NCI-H1694 (cell line): ENCODE results near the gene ITPA.

Experiments used
- DNase-seq: peaks from one replicate; lab custom pipeline; 2025; lab: John Stamatoyannopoulos, UW

Gene ITPA

DNA sequence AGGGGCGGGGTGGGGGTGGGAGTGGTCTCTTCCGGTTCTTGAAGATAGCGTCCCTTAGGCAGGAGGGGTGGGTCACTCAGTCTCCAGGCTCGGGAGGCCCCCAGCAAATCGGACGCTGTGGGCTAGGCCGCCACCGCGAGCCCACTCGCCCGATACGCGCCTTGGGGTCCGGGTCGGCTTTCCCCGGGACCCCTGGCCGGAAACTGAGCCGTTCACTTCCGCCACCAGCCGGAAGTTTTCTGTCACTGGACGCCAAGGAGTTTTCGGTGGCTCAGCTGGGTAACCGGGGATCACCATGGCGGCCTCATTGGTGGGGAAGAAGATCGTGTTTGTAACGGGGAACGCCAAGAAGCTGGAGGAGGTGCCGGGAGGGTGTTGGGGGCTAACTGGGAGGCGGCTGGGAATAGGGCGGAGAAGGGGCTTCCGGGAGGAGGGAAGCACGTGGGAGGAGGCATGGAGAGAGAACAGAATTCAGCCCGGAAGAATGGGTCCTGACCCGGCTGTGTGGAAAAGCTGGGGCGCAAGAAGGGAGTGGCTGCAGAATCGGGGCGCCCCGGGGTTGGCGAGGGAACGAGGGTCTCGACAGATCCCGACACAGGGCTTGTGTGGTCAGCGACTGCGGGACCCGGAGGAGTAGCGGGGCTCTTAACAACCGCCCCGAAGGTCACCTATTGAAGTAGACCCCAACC, at the start of gene ITPA:
Gene ITPA, plus strand, starts transcription at position 242 of the 689 bp plus-strand sequence. Its CDS starts 54 bp downstream, at position 296.
- no peak for DNase-seq

DNA sequence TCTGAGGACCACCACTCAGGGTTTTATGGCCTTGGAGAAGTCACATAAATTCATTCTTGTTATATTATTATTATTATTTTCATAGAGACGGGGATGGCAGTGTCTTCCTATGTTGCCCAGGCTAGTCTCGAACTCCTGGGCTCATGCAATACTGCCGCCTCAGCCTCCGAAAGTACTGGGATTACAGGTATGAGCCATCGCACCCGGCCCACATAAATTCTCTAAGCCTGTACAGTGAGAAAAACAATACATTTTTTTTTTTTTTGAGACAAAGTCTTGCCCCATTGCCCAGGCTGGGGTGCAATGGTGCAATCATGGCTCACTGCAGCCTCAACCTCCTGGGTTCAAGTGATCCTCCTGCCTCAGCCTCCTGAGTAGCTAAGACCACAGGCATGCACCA, 48.9 kb upstream of the ITPA start:
- no peak for DNase-seq

DNA sequence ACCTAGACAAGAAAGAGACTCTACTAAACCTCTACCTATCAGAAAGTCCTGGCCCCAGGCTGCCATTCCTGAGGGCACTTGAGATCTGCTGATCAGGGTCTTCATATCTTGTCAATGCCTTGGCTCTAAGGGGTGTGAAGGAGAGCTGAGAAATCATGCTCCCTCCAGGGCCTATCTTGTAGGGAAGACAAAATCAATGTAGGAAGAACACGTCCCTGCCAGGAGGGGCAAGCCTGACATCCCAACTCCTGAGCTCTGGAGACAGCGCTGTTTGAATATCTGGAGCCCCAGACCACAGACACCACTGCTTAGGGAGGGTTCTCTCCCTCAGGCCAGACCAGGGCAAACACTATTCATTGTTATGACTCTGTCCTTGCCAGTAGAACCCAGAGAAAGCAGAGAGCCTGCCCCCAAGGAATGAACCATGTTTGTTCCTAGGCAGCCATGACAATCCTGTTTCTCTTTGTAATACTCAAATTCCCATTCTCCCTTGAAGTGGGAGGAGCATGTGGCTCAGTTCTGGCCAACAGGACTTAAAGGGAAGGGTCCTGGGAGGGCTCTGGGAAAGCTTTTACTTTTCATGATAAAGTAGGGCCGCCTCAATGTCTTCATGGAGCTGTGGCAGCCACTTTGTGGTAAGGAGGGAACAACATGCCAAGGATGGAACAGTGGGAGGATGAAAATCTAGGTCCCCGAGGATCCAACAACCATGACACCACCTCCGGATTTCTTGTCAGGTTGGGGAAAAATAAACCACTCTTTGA, 47.8 kb upstream of the ITPA start:
- DNase-seq, result no peak

DNA sequence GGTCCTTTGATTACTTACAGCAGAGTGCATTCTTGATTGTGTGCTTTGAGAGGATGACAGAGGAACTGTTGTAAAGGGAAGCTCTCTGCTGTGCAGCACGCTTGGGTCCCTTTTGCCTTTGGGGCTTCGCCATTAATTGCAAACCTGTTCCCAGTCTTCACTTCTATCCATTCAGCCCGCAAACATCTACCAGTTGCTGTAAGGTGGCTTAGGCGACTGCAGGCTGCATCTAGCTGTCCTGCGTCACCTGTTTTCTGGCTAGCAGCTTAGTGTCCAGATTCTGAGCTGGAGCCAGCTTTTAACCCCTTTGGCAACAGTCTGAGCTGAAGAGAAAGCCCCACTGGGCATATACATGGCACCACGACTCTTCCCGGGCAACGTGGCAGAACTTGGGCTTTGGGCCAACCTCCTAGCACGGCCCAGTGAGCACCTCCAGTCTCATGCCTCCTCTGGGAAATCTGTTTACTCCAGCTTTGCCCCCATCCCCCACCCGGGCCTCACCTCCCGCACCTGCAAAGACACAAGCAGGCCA, 47.2 kb upstream of the ITPA start:
- peak; percentile 75 for DNase-seq

DNA sequence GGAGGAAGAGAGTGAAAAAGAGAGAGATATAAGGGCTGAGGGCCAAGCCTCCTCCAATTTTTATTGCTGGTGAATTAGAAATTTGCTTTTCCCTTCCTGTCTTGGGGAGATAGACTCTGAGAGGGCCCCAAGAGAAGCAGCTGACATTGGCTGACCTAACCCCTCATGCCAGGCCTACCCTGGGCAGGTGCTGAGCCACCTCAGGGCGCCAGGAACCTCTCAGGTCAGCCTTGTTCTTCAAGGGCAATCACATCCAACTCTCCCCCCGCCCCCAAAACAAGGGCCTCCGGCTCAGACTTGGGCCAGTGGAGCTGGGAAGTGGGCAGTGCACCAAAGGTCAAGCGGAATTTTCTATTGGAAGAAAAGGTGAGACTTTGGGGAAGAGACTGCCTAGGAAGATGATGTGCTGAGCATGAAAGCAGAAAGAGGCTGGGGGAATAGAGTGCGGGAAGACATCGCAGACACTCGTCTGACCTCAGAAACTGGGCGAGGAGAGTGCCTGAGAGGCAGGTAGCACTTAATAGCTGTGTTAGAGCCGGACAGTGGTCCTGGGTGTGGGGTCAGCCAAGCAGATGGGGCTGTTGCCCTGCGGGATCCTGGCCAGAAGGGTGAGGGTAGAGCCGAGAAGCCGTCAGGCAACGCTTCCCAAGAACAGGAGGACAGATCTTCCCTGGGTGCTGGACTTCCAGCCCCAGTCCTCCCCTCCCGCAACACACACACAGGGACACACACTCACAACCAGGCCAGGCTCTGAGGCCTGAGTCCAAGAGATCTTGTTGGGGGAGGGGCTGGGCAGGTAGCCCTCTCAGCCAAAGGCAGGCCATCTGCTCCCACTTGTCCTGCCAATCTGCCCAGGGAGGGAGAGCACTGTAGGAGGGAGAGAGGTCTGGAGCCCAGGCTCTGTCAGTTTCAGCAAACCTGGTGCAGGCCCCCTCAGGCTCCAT, 45.9 kb upstream of the ITPA start:
- DNase-seq, result peak; percentile 32

DNA sequence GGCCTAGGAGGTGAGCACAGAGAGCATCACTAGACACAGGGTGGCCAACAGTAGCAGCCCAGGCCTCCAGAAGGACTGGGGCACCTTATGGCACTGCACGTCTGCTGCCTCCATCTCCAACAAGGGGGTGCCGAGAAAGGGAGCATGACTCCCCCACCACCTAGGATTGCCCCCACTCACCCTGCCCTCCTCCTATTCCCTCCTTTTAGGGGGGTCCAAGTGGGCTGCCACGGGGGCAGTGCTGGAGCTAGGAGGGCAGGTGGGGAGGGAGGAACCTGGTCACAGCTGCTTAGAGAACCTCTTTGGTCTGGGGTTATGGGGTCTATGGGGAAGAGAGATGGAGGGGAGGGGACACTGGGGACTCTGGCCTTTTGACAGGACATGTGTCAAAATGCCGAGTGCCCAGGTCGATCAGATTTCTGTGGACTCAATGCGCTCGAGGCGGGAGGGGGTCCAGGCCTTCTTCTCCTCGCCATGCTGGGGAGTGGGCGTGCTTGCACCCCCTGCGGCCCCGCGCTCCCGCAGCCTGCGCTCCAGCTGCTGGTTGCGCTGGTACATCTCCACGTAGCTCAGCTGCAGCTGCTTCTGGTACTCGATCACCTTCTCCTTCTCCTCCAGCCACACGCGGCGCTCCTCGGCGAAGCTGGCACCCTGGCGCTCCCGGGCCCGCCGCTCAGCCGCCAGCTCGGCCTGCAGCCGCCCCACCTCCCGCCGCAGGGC, 45.1 kb upstream of the ITPA start:
- DNase-seq, result no peak

DNA sequence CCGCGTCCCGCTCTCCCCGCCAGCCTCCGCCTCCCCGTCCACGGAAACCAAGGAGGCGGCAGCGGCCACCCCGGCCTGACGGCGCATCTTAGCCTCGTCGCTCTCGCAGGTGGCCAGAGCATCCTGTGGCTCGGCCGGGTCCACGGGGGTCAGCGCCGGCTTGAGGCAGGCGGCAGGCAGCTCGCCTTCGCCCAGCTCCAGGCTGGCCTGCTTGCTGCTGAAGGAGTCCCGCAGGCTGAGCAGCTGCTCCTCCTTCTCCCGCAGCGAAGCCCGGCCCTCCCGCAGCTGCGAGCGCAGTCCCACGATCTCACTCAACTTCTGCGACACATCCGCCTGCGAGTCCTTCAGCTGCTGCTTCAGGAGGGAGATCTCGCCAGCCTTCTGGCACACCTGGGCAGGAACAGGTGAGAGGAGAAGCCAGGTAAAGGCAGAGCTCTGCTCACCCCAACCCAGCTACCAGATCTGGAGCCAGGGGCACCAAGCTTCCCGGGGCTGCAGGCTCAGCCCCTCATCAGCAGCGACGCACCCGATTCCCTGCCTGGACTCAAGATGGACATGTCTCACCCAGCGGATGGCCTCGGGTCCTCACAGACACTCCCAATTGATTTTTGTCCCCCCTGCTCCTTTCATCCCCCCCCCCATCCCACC, 44.4 kb upstream of the ITPA start:
- no peak for DNase-seq

DNA sequence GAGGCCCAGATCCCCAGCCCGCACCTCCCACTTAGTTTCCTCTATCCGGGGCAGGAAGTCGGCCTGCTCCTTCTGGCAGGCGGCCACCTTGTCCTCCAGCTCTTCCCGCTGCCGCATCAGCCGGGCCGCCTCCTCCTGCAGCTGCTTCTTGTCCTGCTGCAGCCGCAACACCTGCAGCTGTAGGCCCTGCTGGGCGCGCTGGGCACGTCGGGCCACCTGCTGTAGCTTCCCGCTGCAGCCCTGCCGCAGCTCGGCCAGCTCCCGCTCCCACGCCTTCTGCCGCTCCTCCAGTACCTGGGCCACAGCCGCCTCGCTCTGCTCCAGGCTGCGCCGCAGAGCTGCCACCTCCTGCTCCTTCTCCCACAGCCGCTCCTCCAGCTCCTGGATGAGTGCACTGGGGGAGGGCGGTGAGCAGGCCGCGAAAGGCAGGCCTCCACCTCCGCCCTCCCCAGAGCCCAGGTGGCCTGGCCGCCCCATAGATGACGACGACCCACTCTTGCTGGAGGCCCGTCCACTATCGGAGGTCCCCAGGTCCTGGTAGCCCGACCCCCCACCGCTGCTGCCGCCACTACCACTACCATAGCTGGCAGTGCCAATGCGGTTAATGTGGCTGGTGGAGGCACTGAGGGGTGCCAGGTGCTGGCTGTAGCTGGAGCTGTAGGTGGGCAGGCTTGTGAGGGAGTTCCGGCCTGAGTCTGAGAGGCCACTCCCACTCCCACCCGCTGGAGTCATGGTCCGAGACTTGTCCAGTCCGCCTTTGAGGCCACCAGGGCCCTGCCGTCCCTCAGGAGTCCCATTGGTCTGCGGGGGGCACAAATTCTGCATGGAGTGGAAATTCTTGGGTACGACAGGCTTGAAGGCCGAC, 43.6 kb upstream of the ITPA start:
- no peak for DNase-seq

DNA sequence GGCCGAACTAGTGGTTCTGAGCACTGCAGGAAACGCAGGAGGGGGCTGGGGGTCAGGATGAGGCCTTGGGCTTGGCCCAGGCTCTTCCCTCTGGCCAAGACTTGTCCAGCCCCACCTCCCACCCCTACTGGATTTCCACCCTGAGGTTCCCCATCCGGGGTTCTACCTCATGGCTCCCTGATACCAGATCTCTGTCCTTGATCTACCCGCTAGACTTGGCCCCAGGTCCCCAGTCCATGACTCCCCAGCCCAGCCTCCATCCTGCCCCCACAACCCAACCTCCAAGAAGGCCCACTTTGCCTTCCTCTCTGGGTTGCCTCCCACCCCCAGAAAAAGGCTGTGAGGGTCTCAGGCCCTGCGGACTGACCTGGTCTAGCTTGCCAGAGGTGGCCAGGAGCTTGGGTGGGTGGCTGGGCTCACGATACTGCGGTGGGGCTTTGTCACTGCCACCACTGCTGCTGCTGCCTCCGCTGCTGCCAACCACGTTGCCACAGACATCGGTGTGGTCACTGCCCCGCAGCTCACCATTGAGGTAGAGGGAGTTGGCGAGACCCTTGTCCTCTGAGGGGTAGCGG, 42.9 kb upstream of the ITPA start:
- no peak for DNase-seq

DNA sequence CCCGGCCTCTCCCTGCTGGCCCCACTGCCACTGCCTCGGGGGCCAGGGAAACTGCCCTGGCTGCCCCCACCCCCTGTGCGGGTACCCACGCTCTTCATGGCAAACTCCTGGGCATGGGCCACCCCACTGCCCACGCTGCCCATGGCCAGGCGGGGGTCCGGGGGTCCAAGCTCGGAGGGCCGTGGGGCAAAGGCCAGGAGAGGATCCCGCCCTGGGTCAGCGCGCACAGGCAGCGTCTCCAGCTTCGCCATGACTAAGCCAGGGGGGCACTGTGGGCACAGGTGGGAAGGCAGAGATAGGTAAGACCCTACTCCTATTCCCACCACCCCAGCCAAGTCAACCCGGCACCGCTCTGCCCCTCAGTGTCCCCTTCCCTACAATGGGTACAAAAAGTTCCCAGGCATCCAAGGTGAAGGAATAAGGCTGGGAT, 42.4 kb upstream of the ITPA start:
- no peak for DNase-seq

DNA sequence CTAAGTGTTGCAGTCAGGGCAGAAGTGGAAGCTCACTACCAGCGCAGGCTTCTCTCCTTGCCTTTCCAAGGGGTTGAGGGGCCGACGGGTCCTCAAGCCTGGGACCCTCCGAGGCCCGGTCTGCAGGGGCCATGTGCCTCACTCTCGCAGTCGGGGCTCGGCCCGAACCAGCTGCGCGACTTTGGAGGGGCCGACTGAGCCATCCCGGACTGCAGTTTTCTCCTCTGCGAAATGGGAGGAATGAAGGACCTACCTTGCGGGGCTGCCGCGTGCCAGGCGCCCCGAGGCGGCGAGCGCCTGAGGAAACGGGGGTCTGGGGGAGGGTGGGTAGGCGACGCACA, 41.6 kb upstream of the ITPA start:
- DNase-seq, result no peak

DNA sequence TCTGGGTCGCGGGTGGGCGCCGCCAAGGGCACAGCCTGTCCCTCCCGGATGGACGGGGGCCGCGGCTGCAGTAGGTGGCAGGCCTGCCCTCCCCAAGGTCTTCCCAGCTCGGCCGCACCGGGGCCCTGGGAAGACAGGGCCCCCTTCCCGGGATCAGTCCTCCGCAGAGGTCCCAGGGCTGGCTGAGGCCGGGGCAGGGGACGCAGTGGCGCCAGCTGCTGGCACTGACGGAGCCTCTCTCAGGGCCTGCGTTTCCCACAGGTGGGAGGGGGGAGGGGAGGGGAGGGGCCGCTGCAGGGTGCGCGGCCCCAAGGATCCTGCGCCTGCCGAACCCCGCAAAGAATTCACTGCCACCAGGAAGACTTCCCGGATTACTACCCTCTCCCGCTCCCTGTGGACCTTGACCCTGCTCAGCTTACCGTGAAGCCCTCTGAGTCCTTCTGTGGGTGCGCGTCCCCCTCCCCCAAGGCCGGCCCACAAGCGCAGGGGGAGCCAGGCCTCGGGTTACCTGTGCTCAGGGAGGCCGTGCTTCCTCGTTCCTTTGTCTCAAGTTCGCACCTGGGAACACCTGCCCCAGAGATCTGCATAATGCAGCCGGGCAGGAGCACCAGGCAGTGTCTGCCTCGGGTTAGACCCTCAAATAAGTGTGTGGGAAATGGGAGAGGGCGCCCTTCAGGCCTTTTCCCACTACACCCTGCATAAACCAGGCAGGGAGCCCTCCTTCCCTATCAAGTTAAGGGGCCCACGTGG, 41.0 kb upstream of the ITPA start:
- DNase-seq, result no peak

DNA sequence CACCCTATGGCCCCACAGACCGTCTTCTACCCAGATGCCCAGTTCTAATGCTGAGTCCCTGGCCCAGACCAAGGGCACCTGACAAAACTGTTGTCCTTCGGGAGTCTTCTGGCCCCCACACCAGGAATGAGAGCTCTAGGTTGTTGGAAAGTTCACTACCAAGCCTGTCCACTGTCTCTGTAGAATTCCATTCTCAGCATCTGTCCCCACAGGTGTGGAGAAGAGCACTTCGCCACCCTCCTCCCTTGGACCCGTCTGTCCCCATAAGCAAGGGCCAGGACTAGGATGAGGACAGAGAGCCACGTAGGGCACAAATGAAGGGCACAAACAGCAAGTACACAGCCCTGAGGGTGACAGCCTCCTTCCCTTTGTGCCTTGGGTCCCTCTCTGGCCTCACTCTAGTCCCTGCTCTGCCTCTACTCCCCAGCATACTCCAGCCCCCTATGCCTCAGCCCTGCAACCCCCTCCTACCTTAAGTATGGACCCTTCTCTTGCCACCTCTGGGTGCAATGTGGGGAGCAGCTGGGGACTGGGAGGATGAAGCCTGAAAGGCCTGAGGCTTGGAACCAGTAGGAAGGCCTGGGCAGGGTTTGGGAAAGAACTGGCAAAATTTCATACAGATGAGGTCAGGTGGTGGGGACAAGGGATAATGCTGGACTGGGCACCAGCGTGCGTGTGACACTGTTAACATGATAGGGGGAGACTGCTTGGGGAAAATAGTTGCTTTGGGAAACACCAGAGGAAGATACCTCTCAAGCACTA, 40.3 kb upstream of the ITPA start:
- DNase-seq, result no peak

DNA sequence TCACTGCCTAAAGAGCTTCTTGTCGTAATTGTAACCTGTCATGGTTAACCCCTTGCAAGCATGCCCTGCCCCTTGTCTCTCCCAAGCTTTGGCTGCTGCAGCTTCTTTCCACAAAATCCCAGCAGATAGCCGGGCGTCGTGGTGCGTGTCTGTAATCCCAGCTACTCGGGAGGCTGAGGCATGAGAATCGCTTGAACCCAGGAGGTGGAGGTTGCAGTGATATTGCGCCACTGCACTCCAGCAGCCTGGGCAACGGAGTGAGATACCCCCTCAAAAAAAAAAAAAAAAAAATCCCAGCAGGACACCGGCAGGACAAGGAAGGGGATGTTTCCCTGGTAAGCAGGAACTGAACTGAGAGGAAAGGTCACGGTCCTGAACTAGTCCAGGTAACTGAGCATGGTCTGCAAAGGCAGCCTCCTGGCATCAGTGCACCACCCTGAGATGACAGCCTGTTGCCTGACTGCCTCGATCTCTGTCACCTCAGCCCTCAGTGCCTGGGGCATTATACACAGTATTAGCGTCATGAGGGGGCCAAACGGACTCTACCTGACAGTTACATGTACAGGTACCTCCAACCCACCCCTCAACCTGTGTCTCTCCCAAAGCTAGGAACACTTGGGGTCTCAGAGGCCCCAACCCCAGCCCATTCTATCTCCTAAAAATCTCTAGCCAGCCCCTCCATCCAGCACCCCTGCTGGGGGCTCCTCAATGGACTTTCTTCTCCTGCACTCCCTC, 37.7 kb upstream of the ITPA start:
- no peak for DNase-seq

DNA sequence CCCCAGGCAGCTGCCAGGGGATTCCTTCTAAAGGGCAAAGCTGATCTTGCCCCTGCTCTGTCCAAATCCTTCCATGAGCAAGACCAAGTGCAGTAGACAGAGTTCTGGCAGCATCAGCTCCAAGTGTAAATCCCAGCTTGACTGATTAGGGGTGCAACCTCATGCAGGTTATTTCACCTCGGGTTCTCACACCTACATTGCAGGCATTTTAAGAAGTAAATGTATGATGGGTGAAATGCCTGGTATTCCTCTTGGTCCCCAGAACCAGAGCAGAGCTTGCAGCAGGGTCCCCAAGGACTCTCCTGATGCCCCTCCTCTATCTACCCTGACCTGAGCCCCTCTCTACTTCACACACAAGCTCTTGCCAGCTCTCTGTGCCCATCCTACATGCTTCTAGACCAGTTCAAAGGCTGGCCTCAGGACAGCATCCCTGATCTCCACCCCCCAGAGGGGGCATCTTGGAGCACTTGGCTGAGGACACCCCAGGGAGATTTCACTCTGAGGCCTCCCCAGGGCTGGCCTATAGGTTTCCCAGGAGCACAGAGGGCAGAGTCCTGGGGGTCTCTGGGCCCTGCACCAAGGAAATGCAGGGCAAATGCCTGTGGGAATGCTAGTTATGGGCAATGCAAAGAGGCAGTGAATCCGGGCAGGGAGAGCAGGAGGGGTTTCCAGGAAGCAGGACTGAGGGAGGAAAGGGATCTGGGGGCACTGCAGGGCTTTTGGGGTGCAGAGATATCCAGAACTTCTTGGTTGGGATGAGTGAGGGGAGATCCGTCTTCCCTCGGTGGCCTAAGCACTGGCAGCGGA, 37.0 kb upstream of the ITPA start:
- no peak for DNase-seq

DNA sequence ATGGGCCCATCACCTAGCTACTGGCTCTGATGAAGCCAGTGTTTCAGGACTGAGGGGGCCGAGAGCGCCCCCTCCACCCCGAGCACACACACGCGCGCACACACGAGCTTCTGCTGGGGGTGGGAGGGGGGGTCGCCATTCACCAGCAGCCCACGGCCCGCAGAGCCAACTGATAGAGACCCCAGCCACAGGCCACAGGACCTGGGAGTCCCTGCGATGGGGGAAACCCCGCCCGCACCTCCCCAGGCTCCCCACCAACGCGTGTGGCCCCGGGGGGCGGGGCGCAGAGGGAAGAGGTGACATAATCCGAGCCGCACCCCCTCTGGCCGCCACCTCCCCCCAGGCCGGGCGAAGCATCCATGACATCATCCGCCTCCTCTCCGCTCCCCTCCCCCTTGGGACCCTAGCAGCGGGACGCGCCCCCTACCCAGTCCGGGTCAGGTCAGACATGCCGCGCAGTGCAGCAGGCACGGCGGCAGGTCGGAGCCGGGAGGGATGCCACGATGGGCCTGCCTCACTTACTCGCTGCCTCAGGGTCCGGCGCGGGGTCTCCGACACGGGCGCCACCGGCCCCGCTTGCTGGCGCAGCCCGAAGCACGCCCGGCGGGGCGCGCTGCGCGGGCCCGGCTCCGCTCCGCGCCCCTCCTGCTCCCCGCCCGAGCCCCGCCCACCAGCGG, 36.2 kb upstream of the ITPA start, which contains the start of gene LZTS3:
Gene LZTS3, minus strand, starts transcription at position 617 of the 677 bp plus-strand sequence. CDS start 6,386 bp downstream, outside the sequence.
- peak; percentile 75 for DNase-seq
